HepG2 (cell line): ENCODE measurements around the gene DOK1. TPM values are rescaled to one million over a fixed set of nuclear protein-coding genes. Genes with fewer than 3 reads are reported as not detected.

ENCODE experiments used
- ARID3A ChIP-seq: IDR thresholded peaks from 2 replicates; pipeline ENCODE4 v1.6.1; 2012; ENCODE audit warnings: low read depth, low read length, improper control_type of control experiment
- ETV5 ChIP-seq: IDR thresholded peaks from 2 replicates; pipeline ENCODE4 v1.6.1; 2018; ENCODE audit warnings: missing biosample characterization, missing genetic modification reagents, inconsistent platforms, borderline replicate concordance
- FIP1L1 ChIP-seq: fragments of 200-400 bp; formaldehyde crosslinking; IDR thresholded peaks from 2 replicates; pipeline ENCODE4 v1.6.1; 2018; ENCODE audit warnings: low read depth, mild to moderate bottlenecking, low read length, moderate library complexity, borderline replicate concordance; ENCODE audit not compliant: insufficient read depth
- GFI1 ChIP-seq: sonication (generic); formaldehyde crosslinking; IDR thresholded peaks from 2 replicates; pipeline ENCODE4 v1.5.0; 2020; ENCODE audit warnings: missing genetic modification reagents, mild to moderate bottlenecking, borderline replicate concordance
- GTF2F1 ChIP-seq: fragments of 150-350 bp; IDR thresholded peaks from 2 replicates; pipeline ENCODE4 v1.6.1; 2014; ENCODE audit warnings: low read length
- HIC2 ChIP-seq: sonication (generic); formaldehyde crosslinking; IDR thresholded peaks from 2 replicates; pipeline ENCODE4 v1.9.0; 2022; ENCODE audit warnings: low read depth, missing genetic modification reagents
- NCOR1 ChIP-seq: fragments of 200-600 bp; sonication (generic); IDR thresholded peaks from 2 replicates; pipeline ENCODE4 v1.7.0; 2017; ENCODE audit warnings: antibody characterized with exemption, low read length, borderline replicate concordance
- PATZ1 ChIP-seq: sonication (generic); formaldehyde crosslinking; IDR thresholded peaks from 2 replicates; pipeline ENCODE4 v1.4.0; 2020; ENCODE audit warnings: missing genetic modification reagents
- PPARG ChIP-seq: conservative IDR thresholded peaks from 2 replicates; pipeline ENCODE4 v1.6.1; 2016; ENCODE audit warnings: missing biosample characterization, missing genetic modification reagents
- RFX5 ChIP-seq: IDR thresholded peaks from 2 replicates; pipeline ENCODE4 v1.6.1; 2011; ENCODE audit warnings: low read depth, low read length, improper control_type of control experiment
- THAP8 ChIP-seq: sonication (generic); formaldehyde crosslinking; IDR thresholded peaks from 2 replicates; pipeline ENCODE4 v1.5.1; 2020; ENCODE audit warnings: missing genetic modification reagents, mild to moderate bottlenecking, borderline replicate concordance
- ZFP41 ChIP-seq: sonication (generic); formaldehyde crosslinking; IDR thresholded peaks from 2 replicates; pipeline ENCODE4 v1.4.0; 2020; ENCODE audit warnings: mild to moderate bottlenecking, missing genetic modification reagents, borderline replicate concordance
- ZNF143 ChIP-seq: sonication (generic); formaldehyde crosslinking; IDR thresholded peaks from 2 replicates; pipeline ENCODE4 v1.4.0; 2020; ENCODE audit warnings: missing genetic modification reagents
- ZNF280D ChIP-seq: sonication (generic); formaldehyde crosslinking; IDR thresholded peaks from 2 replicates; pipeline ENCODE4 v1.5.1; 2020; ENCODE audit warnings: mild to moderate bottlenecking, missing genetic modification reagents
- ZNF432 ChIP-seq: sonication (generic); formaldehyde crosslinking; IDR thresholded peaks from 2 replicates; pipeline ENCODE4 v1.5.0; 2020; ENCODE audit warnings: missing genetic modification reagents, mild to moderate bottlenecking, borderline replicate concordance
- ZNF510 ChIP-seq: sonication (generic); formaldehyde crosslinking; IDR thresholded peaks from 2 replicates; pipeline ENCODE4 v1.4.0; 2020; ENCODE audit warnings: low read depth, mild to moderate bottlenecking, missing genetic modification reagents
- ZNF652 ChIP-seq: IDR thresholded peaks from 2 replicates; pipeline ENCODE4 v1.6.1; 2016; ENCODE audit warnings: low read depth, borderline replicate concordance
- ZNF772 ChIP-seq: sonication (generic); formaldehyde crosslinking; IDR thresholded peaks from 2 replicates; pipeline ENCODE4 v1.5.0; 2020; ENCODE audit warnings: mild to moderate bottlenecking, missing genetic modification reagents
- polyA plus RNA-seq, 8 experiments: library from polyadenylated mRNA; depleted of rRNA in 3 of 8; stranded (reverse) in 7 of 8; unstranded in 1 of 8; fragments of >200 nt; fragmentation: Illumina TruSeq in 4 of 8; extraction: Trizol in 4 of 8; gene quantifications; 2 replicates each; pipeline versions ENCODE4 v1.2.1 to v1.2.3, GENCODE V29; 2011 to 2016; ENCODE audit warnings: low read depth in 4 of 8, missing spikeins in 1 of 8, mixed read lengths in 1 of 8; ENCODE audit not compliant: insufficient read depth in 1 of 8
- total RNA-seq, 5 experiments: library from RNA; depleted of rRNA; stranded (reverse); fragments of >200 nt; fragmentation: Illumina TruSeq; extraction: Trizol; gene quantifications; 2 replicates each; pipeline ENCODE4 v1.2.3, GENCODE V29; 2016; ENCODE audit warnings: low read depth in 1 of 5

DOK1 gene
- total and polyA plus RNA-seq, 2 of the 13 experiments (the other 11 are each of a cell fraction or from before 2014, with no cell fraction given): 0.53 to 0.74 TPM

GRCh38 chr2:74525717-74526648 is 28.5 kb upstream of the DOK1 start, which contains the start of gene DQX1 (continued):
- TF ChIP-seq ARID3A (no peak), GTF2F1 (no peak), ZNF280D (no peak), ZNF143 (CRISPR knock-in tag) (peak; percentile 96), ZNF510 (peak; percentile 39; the same call in 1 of the 2 replicates), FIP1L1 (no peak), RFX5 (0 out of 2 replicates have a peak, but pooled peaks have one; percentile 16), HIC2 (CRISPR knock-in tag) (no peak; the same call in 1 of the 2 replicates), THAP8 (no peak), ZNF432 (CRISPR knock-in tag) (no peak), NCOR1 (peak; percentile 64; the same call in 1 of the 2 replicates), PPARG (CRISPR knock-in tag) (peak; percentile 81; the same call in 1 of the 2 replicates), PATZ1 (CRISPR knock-in tag) (peak; percentile 78), ZNF652 (CRISPR knock-in tag) (0 out of 2 replicates have a peak, but pooled peaks have one; percentile 34), GFI1 (CRISPR knock-in tag) (no peak), ZFP41 (CRISPR knock-in tag) (no peak), ZNF772 (CRISPR knock-in tag) (peak; percentile 82), ETV5 (peak; percentile 88)
